NCI-H1694 (cell line): ENCODE results near the gene PPP4R4.
"Not testable (repeated sequence)": the region's sequence is repeated elsewhere in the genome, so short reads cannot be mapped to it uniquely, and the experiment has no call there.

ENCODE experiments used
- DNase-seq: peaks from one replicate; lab custom pipeline; 2025; lab: John Stamatoyannopoulos, UW

Gene PPP4R4

DNA sequence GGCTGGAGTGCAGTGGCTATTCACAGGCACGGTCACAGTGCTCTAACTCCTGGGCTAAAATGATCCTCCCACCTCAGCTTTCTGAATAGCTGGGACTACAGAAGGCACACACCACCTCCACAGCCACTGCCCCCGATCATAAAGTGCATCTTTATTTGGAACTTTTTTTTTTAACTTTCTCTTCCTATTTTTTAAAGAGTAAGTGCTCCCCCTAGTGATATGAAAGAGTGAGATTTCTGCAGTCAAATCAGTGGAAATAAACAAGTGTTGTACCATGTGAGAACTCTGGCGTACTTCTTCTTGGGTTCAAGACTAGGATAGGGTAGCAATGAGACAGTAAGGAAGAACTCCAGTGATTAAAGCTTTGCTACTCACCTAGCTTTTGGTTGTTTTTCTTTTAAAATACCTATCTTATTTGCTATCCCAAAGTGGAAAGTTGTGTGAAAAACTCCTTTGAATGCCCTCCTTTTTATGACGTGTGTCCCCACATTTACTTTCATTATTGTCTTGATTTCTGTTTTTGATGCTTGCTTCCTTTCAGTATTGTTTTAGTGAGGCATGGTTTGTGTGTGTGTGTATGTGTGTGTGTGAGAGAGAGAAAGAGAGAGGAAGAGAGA is 6.6 kb downstream of the PPP4R4 start:
- DNase-seq = peak; percentile 80

DNA sequence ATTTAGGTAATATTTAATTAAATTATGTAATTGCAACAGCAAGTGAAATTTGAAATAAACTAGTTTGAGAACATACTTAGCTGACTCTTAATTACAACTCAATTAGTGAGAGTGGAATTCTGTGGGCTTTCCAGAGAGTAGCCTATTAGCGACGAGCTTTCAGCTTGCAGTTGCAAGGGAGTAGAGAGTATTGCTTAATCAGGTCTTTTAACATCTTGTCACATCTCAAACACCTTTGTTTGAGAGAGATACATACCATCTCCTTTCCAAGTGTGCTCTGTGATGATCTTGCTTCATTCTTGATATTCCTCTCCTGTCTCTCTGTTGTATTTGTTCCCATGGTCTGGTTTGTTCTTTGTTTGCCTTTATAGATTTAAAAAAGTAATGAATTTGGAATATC is 7.7 kb downstream of the PPP4R4 start:
- DNase-seq = no peak

DNA sequence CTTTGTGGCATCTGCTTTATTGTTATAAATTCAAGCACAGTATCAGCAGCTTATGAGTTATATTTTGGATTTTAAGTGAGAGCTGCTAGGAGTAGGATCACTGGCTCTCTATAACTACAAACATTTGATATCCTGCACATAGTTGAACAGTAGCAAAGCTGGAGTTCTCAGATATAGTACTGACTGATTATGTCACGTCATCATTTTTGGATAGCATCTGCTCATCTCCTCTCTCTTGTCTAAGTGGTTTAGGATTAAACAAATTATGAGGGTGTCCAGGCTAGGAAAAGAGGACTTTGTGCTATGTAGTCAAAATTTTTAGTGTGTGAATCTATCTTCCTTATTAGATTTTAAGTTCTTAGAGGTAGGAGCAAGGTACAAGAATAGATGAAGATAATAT is 18.4 kb downstream of the PPP4R4 start:
- DNase-seq = no peak

DNA sequence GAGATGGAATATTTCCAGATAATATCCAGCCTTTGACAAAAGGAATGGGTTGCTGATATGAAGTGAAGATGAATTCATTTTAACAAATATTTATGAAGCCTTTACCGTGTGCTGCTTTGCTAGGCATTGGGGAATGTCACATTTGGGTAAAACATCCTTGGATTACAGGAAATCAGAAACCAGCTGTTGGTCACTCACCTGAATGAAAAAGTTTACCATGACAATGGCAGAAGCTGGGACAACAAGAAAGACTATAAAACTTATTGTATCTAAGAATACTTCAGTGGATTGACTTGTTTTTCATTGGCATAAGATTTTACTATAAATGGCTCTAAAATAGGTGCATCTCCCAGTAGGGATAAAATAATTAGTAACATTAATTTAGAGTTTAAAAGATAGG is 19.7 kb downstream of the PPP4R4 start:
- no peak for DNase-seq

DNA sequence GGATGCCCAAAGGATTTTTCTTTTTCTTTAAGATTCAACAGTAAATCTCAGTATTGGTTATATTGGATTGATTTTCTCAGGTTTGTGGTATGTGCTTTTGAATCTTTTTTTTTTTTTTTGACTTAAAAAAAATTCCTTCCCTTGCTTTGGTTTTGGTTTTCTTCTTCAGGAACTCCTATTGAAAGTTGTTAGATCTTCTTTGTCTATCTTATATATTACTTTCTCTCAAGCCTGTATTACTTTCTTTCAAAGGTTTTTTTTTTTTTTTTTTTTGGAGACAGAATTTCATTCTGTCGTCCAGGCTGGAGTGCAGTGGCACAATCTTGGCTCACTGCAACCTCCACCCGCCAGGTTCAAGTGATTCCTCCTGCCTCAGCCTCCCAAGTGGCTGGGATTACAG is 21.9 kb downstream of the PPP4R4 start:
- no peak for DNase-seq

DNA sequence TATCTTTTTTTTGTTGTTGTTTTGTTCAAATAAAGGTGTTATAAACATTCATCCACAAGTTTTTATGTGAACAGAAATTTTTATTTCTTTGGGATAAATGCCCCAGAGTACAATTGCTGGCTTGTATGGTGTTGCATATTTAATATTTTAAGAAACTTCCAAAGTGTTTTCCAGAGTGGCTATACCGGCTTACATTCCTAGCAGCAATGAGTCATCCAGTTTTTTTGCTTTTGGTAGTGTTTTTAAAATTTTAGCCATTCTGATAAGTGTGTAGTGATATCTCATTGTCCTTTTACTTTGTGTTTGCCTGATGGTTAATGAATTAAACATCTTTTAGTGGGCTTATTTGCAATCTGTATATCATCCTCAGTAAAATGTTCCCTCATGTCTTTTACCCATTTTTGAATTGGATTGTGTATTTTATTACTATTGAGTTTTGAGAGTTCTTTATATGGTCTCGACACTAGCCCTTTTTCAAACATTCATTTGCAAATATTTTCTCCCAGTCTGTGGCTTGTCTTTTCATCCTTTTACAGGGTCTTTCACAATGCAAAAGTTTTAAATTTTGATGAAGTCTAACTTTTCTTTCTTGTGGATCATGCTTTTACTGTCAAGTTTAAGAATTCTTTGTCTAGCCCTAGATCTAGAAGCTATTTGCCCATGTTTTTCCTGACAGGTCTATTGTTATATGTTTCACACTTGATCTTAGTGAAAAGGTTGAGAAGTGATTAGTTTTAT is 29.5 kb downstream of the PPP4R4 start:
- no peak for DNase-seq

DNA sequence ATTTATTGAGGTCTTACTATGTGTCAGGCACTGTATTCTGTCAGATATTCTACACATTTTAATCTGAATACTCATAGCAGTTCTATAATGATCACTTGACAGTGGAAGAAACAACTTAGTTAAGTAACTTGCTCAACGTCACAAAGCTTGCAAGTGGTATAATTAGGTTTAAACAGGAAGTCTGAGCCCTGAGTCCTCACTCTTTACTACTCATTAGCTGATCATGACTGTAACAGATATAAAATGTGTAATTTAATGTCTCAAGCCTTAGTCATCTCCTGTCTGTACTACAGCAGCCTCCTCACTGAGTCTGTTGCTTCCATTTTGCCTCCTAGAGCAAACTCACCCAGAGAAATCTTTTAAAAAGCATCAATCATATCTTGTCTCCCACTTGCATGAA is 38.9 kb downstream of the PPP4R4 start:
- DNase-seq = no peak

DNA sequence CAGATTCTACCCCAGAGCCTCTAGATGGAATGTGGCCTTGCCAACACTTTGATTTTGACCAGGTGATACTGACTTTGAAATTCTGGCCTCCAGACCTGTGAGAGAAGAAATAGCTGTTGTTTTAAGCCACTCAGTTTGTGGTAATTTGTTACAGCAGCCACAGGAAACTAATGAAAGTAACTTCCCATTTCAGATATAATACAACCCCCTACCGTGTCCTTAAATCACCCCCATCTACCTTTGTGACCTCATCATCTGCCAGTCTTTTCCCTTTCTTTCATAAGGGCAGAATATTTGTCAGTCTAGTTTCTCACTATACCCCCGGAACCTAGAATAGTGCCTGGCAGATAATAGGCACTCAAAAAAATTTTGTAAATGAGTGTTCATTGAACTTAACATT is 39.6 kb downstream of the PPP4R4 start:
- DNase-seq = no peak

DNA sequence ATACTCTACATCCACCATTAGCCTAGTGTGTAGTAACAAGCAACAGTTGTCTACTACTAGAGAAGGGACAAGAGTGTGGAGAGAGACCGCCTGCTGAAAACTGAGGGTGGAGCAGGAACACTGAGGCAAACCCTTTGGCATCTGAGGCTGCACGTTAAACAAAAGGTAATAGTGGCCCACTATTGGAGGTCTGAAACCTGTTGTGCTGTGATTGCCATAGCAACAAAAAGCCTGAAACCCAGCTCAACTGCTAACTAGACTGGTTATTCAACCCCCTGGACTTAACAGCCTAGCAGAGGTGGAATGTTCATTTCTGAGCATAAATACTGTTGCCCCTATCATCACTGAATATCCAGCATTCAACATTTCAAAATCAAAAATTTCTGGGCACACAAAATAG is 43.0 kb downstream of the PPP4R4 start:
- no peak for DNase-seq

DNA sequence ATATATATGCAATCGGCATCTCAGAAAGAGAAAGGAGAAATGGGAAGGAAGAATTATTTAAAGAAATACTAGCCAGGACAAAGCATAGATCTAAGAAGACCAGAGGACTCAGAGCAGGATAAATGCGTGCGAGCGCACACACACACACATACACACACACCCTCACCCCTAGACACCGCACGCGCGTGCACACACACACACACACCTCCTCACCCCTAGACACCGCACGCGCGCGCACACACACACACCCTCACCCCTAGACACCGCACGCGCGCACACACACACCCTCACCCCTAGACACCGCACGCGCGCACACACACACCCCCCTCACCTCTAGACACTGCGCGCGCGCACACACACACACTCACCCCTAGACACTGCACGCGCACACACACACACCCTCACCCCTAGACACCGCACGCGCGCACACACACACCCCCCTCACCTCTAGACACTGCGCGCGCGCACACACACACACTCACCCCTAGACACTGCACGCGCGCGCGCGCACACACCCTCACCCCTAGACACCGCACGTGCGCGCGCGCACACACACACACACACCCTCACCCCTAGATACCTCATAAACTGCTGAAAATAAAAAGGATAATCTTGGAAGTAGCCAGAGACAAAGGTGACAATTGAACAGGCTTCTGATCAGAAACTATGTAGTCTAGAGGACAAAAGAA is 44.2 kb downstream of the PPP4R4 start:
- not testable (repeated sequence) for DNase-seq

DNA sequence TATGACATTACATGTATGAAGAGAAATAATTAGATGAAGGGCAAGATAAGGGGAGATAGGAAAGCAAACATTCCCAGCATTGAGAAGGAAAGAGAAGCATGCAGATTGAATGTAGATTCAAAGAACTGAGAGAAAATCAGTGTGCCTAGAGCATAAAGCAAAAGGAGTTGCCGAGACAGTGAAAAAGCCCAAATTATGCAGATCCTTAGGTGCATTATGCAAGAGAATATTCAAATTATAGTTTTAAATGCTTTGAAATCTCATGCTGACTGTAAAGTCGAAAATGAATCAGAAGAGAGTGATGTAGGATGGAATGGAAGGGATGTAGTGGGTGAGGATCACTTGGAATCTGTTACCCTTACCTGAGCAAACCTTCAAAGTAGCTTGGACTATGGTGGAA is 49.9 kb downstream of the PPP4R4 start:
- DNase-seq = no peak

DNA sequence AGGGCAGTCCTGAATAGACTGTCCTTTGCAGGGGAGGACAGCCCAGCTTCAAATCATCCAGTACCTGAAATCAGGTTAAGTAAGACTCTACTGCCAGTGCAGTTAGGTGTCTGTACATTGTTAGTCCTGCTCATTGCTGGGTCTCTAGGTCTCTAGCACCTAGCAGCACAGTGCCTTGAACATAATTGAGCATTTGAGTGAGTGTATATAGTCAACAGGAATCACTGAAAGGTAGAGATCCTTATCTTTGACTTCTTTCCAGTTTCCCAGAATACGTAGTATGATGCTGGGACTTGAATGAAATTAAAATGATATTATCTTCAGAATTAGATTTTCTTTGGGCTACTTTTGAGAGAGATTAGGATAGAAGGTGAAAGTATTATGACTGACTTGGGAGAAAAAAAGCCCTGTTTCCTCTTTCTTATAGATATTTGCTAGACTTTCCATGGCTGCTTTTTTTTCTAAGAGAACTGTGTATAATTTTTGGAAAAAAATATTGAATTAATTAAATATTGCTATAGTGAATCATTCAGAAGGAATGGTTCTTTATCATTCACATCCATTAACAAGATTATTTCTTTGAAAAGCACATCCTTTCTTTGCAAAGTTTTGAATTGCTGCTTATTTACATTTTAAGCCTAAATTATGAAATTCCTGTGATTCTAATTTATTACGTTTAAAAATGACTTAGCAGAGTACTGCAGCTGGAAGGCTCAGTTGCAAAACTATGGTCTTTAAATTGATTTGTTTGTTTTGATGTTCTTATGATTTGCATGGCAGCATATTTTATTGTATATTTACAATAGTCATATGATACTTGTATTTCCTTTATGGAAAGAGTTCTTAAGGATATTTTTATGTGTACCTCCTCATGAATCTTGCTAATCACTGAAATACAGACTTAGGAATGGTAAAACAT is 51.6 kb downstream of the PPP4R4 start:
- DNase-seq = no peak

DNA sequence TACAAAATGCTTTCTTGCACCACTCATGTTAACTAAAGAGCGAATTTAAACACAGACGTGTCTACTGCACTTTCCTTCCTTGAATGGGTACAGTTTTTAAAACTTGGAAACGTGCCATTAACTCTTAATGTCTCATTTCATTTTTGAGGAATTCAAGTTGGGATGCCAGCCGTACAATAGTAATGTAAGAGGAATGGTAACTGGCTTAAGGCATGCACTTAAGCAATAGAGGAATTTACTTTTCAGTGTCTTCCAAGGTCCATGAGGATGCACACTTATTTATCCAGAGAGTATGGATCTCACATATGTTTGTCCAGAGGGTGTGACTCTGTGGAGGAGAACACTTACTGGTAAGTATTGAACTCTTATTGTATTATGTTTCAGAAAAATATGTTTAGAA is 52.9 kb downstream of the PPP4R4 start:
- DNase-seq = no peak

DNA sequence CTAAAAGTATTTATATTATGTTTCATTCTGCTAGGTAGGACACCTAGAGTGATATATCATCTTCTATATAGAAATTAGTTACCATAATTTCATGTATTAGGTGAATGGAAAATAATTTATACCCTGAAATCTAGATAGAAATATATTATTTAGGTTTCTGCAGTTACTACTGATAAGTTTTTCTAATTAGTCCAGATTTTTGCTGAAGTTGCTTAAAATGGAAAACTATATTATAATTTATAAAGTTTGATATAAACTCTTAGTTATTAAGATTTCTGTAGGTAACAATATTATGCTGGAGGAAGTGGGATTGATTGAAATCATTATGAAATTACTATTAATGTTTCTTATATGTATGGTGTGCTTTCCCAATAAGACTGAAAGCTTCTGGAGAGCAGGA is 62.9 kb downstream of the PPP4R4 start:
- no peak for DNase-seq

DNA sequence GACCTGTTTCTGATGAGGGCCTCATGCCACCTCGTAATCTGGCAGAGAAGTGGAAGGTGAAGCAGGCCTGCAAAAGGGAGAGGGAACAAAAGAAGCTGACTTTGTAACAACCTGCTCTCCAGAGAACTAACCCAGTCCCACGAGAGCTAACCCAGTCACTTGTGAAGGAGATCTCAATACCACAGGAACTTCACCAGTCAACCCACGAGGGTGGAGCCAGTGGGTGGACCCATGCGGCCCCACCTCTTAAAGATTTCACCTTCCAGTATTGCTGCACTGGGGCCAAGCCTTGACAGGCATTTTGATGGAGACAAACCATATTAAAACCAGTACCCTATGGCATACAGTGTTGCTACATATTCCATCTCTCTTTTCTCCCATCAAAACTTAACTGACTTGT is 63.9 kb downstream of the PPP4R4 start:
- DNase-seq = no peak

DNA sequence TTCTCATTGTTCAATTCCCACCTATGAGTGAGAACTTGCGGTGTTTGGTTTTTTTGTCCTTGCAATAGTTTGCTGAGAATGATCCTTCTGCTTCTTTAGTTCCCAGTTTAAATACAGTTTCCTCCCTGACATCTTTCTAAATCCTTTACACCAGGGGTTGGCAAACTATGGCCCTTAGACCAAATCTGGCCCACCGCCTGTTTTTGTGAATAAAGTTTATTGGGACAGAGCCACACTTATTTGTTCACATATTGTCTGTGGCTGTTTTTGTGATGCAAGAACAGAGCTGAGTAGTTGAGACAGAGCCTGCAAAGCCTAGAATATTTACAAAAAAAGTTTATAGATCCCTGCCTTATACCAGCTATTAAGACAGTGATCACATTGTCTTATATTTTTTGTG is 65.3 kb downstream of the PPP4R4 start:
- no peak for DNase-seq

DNA sequence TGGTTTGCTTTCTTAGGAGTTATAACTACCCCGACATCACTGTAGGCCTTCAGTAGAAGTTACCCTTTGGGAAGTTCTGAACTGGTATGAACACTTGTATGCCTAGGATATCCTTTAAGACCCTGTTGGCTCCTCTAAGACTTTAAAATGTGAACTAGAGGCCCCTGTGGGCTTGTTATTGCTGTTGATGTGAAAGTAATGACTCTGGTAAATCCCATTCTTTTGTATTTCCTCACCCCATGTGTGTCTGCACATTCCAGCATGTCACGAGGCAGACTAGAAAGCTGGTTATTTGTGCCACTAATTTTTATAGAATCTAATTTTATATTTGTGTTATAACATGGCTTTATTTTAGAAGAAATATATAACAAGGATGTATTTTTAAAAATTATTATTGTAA is 70.1 kb downstream of the PPP4R4 start:
- DNase-seq = no peak

DNA sequence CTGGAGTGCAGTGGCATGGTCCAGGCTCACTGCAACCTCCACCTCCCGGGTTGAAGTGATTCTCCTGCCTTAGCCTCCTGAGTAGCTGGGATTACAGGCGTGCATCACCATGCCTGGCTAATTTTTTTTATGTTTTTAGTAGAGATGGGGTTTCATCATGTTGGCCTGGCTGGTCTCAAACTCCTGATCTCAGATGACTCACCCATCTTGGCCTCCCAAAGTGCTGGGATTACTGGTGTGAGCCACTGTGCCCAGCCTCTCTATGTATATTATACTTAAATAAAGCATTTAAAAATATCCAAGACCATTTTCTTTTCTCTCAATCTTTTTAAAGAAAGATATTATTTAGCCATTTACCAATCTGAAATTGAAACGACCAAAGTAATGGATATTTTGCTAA is 90.1 kb downstream of the PPP4R4 start:
- DNase-seq = not testable (repeated sequence)

DNA sequence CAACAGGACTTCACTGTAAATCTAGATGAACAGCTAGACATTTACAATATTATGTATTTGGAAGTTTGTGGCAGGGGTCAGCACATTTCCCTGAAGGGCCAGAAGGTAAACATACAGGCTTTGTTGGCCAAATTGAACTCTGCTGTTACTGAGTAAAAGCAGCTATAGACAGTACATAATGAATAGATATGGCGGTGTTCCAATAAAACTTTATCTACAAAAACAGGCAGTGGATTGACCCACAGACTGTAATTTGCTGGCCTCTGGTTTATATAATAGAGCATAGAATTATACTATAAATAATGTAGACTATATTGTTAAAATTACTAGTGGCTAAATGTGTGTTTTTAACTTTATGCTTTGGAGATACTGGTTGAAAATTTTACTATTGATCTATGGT is 93.2 kb downstream of the PPP4R4 start:
- no peak for DNase-seq

DNA sequence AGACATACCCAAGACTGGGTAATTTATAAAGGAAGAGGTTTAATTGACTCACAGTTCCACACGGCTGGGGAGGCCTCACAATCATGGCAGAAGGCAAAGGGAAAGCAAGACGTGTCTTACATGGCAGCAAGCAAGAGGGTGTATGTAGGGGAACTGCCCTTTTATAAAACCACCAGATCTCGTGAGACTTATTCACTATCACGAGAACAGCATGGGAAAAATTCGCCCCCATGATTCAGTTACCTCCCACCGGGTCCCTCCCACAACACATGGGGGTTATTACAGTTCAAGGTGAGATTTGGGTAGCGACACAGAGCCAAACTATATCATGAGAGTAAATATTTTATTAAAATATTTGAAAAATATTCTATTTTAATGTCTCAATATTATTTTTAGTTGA is 94.5 kb downstream of the PPP4R4 start:
- not testable (repeated sequence) for DNase-seq

DNA sequence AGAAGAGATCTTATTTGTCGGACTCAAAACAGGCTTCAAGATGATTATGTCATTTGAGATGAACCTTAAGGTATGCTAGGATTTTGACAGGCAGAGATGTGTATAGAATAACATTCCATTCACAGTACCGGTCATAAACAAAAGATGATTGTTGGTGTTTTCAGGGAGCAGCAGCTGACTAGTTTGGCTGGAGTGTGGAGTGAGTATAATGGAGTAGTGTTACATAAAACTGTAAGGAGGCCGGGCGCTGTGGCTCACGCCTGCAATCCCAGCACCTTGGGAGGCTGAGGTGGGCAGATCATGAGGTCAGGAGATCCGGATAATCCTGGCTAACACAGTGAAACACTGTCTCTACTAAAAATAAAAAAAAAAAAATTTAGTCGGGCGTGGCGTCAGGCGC is 95.0 kb downstream of the PPP4R4 start:
- no peak for DNase-seq

DNA sequence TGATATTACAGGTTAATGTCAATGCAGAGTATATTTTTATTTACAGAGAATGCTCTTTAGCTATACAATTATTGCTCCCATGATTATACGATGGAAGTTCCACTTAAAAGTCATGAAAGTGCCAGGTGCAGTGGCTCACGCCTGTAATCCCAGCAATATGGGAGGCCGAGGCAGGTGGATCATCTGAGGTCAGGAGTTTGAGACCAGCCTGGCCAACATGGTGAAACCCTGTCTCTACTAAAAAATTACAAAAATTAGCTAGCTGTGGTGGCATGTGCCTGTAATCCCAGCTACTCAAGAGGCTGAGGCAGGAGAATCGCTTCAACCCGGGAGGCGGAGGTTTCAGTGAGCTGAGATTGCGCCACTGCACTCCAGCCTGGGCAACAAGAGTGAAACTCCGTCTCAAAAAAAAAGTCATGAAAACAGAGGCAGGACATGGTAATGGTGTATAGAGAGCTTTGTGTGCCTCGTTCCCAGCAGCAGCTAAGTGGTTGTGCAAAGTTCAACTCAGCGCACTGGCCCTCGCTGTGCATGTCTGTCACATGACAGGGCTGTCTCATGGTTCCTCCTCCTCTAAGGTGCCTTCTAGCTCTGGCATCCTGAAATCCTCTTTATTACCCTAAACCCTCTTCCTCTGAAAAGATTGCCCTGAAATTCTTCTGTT is 102.9 kb downstream of the PPP4R4 start:
- DNase-seq = not testable (repeated sequence)
